HG03139 (cell line): ENCODE measurements around the gene FLACC1.
"Not testable (repeated sequence)": the region's sequence is repeated elsewhere in the genome, so short reads cannot be mapped to it uniquely, and the experiment has no call there.

Source experiments
- ATAC-seq: cut with Tn5 transposase; IDR thresholded peaks from one replicate; pipeline ENCODE4 v1.9.1; 2021; ENCODE audit not compliant: unreplicated experiment

The FLACC1 gene

DNA sequence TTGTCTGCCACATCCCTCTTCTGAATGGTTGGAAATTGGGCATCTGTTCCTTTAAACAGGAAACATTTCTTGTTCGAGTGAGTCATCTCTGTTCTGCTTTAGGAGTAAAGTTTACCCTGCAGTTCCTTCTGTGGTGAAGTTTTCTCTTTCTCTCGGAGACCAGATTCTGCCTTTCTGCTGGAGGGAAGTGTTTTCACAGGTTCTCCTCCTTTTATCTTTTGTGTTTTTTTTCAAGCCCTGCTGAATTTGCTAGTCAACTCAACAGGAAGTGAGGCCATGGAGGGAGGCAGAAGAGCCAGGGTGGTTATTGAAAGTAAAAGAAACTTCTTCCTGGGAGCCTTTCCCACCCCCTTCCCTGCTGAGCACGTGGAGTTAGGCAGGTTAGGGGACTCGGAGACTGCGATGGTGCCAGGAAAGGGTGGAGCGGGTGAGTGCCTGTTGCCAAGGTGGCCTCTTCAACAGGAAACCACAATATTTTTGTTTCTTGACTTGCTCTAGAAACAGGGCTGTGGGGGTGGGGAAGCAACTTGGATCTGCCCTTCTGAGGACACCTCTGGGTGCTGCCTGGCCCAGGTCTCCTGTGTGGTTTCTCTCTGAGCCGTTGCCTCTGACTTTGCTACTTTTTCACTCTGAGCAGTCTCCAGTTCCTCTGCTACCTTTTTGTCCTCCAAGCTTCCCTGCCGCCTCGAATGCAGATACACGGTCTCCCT lies 99.0 kb downstream of the FLACC1 start:
- peak; percentile 64 for ATAC-seq

DNA sequence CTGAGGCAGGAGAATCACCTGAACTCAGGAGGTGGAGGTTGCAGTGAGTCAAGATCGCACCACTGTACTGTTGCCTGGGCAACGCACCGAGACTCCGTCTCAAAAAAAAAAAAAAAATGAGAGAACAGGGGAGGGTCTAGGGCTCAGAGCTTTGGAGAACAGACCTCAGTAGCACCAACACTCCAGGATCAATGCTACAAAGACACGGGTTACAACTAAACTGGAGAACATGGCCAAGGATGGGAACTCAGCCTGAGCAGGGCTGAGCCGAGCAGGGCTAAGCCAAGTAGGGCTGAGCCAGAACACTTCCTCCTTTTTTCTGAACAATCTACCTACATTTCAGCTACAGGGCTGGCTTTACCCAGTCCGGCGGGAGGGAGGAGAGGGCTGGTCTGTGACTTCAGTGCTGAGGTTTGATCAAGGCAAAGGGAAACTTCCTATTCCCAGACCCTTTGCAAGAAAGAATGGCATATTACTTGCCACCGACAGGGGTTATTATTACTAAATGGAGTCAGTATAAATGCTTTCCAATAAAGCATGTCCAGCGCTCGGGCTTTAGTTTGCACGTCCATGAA lies 99.7 kb downstream of the FLACC1 start:
- ATAC-seq, result peak; percentile 30

DNA sequence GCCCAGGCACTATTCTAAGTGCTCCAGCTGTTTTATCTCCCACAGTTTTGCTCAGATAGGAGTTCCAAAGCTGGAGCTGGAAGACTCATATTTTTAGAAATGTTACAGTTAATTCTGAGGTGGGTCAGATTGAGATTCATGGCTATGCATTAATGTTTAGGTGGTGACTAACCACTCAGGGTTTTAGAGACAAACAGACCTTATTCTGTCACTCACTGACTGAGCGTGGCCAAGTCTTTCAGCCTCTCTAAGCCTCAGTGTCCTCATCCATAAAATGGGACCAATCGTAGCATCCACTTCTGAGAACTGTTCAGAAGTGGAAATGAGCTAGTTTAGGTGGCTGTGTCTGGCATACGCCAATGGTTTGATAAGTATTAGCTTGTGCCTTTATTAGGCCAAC lies 101.1 kb downstream of the FLACC1 start:
- ATAC-seq, result no peak

DNA sequence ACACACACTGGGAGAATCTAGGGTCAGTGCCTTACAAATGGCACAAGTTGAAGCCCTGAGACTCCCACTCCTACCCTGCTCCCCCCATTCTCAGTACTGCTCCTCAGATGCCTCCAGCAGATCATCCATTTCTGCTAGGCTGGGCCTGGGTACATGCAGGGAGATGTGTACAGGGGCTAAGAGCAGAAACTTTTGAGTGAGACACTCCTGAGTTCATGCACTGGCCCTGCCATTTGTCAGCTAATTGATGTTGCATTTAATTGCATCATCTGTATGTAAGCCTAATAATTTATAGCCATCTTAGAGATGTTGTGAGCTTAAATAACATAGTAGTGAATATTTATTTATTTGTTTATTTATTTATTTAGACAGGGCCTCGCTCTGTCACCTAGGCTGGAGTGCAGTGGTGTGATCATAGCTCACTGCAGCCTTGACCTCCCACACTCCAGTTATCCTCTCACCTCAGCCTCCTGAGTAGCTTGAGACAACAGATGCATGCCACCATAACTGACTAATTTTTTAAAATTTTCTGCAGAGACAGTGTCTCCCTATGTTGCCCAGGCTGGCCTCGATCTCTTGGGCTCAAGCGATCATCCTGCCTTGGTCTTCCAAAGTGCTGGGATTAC lies 101.6 kb downstream of the FLACC1 start:
- no peak for ATAC-seq

DNA sequence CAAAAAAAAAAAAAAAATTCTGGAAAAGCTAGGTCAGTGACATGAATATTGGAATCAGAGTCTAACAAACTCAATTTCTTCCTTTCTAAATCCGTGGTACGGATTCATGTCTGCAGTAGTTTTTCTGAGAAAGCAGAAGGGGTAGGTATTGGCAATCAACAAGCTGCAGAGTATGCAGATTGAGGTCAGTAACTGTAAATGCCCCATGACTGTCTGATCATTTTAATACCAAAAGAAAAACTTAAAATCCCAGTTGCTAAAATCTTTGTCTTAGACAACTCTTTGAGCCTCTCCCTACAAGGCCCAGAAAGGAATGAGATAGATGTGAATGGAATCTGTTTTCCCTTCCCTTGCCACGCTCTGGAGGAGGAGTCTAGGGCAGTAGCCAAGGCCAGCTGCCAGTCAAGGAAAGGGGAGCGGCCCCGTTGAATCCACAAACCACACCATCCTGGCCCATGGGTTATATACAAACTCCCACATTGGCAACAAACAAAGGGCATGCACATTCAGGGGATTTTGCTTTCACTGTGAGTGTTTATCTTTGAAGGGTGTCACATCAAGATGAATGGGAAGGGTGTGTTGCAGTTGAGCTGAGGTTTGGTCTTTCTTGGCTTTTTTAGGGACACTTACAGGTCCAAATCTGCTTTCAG lies 102.9 kb downstream of the FLACC1 start:
- ATAC-seq, result no peak

DNA sequence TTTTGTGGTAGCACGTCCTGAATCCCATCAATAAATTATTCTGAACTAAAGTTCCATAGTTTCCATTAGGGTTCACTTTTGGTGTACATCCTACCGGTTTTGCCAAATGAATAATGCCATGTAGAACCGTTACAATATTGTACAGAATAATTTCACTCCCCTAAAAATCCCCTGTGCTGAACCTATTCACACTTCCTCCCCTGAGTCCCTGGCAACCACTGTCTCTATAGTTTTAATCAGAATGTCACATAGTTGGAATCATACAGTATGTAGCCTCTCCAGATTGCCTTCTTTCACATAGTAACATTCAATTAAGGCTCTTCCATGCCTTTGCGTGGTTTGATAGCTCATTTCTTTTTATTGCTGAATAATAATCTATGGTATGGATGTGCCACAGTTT lies 106.4 kb downstream of the FLACC1 start:
- ATAC-seq, result no peak

DNA sequence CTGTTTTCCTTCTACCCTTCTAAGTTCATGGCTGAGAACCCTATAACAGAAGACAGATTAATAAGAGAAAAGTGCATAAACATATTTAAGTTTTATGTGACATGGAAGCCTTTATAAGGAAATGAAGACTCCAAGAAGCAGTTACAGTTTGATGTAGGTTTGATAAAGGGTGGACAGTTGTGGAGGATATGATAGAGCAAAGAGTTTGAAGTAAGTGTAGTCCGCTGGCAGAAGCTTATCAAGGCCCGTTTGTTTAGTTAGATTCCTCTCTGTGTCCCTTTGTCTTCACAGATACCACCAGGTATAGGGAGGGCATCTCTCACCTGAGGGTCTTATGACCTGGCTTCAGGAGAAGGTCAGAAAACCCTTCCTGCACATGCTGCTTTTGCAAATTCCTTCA lies 107.3 kb downstream of the FLACC1 start:
- ATAC-seq, result no peak

DNA sequence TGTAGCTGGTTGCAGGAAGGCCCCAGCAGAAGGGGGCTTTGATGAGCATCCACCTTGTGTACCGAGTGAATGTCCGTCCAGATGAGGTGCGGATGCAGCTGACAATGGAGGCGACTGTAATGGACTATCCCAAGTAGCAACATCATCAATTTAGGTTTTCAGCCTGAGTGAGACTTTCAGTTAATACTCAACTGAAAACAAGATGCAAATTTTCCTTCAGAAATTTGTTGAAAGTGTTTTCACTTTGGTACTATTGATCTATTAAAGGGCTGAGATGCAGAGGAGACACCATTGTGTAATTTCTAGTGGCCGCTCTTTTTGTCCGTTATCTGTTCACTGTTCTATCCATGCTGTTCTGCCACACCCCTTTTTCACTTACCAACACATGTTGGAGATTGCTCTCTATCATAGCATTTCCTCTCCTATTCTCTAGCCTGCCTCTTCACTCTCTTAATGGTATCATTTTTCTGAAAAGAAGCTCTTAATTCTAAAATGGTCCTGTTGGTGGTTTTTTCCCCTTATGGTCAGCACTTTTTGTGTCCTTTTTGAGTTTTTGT lies 108.8 kb downstream of the FLACC1 start:
- ATAC-seq, result no peak

DNA sequence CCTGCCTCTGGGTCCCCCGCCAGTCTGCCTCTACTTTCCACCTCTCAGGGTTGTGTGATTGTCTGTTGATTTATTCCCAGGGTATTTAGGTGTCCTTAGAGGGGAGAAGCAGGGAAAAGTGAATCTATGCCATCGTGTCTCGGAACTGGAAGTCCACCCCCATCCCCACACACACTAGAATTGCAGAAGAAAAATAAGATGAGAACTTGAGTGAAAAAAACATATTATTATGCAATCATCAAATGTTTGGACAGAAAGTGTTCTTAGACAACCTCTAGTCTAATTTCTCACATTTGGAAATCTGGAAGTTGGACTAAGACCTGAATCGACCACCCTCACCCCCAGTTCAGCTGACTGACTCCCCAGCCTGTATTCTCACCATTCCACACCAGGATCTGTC lies 110.9 kb downstream of the FLACC1 start:
- ATAC-seq, result no peak

DNA sequence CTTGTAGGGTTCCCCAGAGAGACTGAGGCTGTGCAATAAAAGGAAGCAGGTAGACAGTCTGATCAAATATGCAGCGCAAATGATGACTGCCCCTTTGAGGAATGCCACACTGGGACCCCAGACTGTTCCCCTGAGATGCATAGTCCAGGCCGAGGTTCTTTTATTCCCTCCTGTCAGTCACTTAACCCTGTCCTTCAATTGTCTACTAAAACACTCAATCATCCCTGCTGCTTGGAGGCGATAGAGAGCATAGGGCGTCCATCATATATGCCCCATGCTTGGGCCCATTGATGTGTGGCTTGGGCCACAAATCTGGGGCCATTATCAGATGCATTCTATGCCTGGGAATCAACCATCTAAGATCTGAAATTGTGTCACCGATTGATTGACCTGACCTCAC lies 112.3 kb downstream of the FLACC1 start:
- no peak for ATAC-seq

DNA sequence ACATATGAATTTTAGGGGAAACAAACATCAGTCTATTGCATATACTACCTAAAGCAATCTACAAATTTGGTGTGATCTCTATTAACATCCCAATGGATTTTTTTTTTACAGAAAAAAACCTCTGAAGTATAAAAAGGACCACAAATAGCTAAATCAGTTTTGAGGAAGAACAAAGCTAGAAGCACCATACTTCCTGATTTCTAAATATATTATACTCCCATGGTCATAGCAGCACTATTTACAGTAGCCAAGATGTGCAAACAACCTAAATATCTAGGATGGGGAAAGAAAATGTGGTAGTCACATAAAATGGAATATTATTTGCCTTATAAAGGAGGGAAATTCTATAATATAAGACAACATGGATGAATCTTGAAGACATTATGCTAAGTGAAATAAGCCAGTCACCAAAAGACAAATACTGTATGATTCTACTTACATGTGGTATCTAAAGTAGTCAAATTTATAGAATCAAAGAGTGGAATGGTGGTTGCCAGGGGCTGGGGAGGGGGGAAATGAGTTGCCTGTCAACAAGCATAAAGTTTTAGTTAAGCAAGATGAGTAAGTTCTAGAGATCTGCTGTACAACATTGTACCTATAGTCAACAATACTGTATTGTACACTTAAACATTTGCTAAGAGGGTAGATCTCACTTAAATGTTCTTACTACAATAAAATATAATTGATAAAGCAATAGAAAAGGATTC lies 114.4 kb downstream of the FLACC1 start:
- ATAC-seq, result no peak

DNA sequence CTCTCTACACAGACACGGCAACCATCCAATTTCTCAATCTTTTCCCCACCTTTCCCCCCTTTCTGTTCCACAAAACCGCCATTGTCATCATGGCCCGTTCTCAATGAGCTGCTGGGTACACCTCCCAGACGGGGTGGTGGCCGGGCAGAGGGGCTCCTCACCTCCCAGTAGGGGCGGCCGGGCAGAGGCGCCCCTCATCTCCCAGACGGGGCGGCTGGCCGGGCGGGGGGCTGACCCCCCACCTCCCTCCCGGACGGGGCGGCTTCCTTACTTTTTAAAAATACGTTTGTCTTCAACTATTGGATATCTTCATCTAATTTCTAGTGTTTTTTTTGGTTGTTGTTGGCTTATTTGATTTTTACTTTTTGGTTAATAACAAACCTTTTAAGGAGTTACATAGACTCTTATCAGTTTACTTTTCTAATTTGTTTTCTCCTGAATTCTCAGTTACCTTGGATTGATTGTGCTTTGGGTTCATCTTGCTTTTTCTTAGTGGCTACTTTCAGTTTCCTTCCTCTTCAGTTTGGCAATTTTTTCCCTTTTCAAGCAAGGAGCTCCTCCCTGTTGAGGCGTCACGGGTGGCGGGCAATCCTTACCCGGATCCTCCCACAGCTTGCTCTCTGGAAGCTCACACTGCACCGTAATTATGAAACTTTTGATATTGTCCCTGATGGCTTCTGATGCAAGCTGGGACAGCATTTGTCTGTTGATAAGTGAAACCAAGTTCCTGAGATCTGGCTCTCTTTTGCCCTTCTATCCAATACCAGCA lies 117.8 kb downstream of the FLACC1 start:
- ATAC-seq, result not testable (repeated sequence)
